GM18861 (cell line): Measurements from ENCODE around the gene OOSP4B.
"Not testable (repeated sequence)": the region's sequence is repeated elsewhere in the genome, so short reads cannot be mapped to it uniquely, and the experiment has no call there.

Source experiments
- ATAC-seq: cut with Tn5 transposase; IDR thresholded peaks from one replicate; pipeline ENCODE4 v1.9.1; 2021; ENCODE audit not compliant: unreplicated experiment

The OOSP4B gene

DNA sequence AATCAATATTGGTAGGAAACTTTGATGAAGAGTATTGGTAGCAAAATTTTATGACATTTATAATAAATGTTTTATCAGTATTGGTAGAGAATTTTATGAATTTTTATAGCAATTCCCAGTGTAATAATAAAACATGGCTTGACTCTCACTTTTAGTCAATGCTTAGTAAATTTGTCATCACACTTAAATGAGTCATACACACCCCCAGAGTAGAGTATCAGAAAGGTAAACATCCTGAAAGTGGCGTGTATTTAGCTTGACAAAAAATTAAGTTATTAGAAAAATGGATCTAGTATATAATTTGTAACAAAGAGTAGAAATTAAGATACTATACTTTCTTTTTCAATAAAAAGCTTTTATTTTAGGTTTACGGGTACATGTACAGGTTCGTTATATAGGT lies 42.1 kb downstream of the OOSP4B start:
- no peak for ATAC-seq

DNA sequence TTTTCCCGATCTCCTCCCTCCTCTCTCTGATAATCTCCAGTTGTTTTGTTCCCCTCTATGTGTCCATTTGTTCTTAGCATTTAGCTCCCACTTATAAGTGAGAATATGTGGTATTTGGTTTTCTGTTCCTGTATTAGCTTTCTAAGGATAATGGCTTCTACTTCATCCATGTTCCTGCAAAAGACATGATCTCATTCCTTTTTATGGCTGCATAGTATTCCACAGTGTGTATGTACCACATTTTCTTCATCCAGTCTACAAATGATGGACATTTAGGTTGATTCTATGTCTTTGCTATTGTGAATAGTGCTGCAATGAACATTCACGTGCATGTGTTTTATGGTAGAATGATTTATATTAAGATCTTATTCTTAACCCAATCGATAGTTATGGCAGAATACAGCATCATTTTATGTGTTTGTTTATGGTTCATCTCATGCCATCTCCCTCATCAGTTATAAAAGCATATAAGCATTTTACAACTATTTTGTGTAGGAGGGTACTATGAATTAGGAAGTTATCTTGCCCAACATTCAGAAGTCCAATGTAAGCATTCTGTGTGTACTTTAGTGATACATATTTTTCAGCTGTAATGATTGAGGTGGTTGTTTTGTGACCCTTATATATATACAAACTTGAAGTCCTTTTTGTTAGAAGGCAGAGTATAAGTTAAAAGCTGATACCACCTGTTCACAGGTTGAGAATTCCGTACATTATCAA lies 42.7 kb downstream of the OOSP4B start:
- no peak for ATAC-seq

DNA sequence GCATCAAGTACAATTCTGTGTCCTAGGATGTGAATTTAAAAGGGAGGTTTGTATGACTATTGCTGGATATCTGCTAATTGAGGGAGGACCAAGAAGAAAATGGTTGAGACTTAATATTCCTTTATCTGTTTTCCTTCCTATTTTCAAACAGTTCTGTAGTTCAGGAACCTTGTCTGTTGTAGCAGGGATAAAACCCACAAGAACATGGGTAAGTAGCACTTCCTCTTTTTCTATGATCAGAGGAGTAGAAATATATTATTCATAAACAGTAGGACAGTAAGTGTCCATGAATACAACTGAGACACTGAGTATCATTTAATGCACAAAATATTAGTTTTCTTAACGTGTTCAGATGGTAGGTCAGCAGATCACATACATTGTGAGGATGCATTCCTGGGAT lies 47.1 kb downstream of the OOSP4B start:
- no peak for ATAC-seq

GRCh38 chr11:60065801-60066200 lies 48.8 kb downstream of the OOSP4B start:
- ATAC-seq, result no peak

GRCh38 chr11:60069450-60069849 lies 52.5 kb downstream of the OOSP4B start:
- no peak for ATAC-seq

GRCh38 chr11:60071644-60072043 lies 54.7 kb downstream of the OOSP4B start:
- not testable (repeated sequence) for ATAC-seq

DNA sequence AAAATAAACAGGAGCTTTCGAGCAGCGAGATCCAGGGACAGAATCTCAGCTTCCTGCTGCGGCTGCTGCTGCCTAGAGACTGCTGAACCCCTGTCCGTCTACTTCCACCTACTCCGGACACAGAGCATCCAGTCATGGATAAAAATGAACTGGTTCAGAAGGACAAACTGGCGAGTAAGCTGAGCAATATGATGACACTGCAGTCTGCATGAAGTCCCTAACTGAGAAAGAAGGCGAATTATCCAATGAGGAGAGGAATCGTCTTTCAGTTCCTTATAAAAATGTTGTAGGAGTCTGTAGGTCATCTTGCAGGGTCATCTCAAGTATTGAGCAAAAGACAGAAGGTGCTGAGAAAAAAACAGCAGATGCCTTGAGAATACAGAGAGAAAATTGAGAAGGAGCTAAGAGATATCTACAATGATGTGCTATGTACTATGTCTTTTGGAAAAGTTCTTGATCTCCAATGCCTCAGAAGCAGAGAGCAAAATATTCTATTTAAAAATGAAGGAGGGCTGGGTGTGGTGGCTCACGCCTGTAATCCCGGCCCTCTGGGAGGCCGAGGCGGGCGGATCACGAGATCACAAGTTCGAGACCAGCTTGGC lies 60.3 kb downstream of the OOSP4B start:
- ATAC-seq, result no peak

DNA sequence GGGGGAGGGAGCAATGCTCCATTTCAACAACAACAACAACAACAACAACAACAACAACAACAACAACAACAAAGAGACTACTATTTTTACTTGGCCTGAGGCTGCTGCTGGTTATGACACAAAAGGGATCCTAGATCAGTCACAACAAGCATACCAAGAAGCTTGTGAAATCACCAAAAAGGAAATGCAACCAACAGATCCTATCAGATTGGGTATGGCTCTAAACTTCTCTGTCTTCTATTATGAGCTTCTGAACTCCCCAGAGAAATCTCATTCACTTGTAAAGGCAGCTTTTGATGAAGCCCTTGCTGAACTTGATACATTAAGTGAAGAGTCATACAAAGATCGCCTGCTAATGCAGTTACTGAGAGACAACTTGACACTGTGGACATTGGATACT lies 61.0 kb downstream of the OOSP4B start:
- no peak for ATAC-seq

- no peak for ATAC-seq
Observed at GRCh38 chr11:60078745-60079144, 61.8 kb downstream of the OOSP4B start.

DNA sequence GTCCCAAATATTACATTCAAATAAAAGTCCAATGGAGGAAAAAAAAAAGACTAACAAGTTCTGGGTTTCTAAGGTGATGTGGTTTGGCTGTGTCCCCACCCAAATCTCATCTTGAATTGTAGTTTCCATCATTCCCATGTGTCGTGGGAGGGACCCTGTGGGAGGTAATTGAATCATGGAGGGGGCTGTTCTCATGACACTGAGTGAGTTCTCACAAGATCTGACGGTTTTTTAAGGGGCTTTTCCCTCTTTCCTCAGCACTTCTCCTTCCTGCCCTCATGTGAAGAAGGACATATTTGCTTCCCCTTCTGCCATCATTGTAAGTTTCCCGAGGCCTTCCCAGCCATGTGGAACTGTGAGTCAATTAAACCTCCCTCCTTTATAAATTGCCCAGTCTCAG lies 63.6 kb downstream of the OOSP4B start:
- no peak for ATAC-seq
